HG03342 (cell line): Measurements from ENCODE around the gene PYGM.

Experiments used
- ATAC-seq: cut with Tn5 transposase; IDR thresholded peaks from one replicate; pipeline ENCODE4 v1.9.1; 2021; ENCODE audit warnings: mild to moderate bottlenecking, moderate library complexity; ENCODE audit not compliant: unreplicated experiment

The PYGM gene

DNA sequence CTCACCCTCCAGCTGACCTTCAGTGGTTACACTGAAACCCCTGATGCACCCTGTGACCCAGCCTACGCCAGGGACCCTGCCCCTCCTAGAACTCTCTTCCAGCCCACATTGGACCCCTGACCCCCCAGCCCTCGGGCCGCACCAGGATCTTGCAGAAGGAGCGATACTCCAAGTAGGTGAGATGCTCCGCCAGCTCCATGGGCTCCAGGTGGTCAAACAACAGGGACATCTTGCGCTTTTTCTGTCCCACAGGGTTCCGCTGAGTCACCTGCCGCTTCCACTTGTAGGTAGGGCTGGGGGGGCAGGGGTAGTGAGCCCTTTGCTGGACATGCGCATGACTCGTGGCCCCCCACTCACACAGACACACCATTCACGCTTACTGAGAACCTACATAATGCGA lies 19.9 kb downstream of the PYGM start:
- ATAC-seq: no peak

DNA sequence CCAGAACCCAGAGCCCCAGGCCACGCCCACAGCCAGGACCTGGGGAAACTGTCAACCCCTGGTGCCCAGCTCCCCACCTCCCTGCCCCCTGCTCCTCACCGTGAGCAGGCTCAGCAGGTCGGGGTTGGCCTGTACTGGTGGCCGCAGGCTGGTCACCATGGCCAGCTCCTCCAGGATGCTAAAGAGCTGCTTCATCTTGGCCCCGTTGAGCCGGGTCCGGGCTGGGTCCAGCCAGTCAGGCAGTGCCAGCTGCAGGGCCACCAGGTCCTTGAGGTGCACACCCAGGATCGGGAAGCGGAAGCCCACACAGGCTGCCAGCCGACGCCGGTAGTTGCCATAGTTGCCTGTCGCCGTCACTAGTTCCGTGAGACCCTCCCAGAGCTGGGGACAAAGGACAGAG lies 23.1 kb downstream of the PYGM start:
- ATAC-seq: no peak

GRCh38 chr11:64735725-64736259 lies 24.0 kb downstream of the PYGM start:
- no peak for ATAC-seq

GRCh38 chr11:64734811-64735724 lies 24.7 kb downstream of the PYGM start:
- no peak for ATAC-seq

DNA sequence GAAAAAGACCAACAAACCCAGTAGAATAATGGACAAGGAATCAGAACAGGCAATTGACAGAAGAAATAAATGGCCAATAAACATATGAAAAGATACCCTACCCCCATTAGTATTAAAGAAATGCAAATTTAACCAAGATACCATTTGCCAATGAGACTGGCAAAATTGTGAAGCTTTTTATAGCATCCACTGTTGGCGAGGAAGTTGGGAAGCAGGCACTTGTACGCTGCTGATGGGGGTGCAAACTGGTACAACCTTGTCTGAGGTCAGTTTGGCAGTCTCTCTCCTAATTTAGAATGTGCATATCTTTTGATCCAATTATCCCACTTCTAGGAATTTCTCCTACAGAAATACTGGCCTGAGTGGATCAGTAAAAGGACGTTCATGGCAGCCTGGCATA lies 28.2 kb downstream of the PYGM start:
- ATAC-seq: no peak

DNA sequence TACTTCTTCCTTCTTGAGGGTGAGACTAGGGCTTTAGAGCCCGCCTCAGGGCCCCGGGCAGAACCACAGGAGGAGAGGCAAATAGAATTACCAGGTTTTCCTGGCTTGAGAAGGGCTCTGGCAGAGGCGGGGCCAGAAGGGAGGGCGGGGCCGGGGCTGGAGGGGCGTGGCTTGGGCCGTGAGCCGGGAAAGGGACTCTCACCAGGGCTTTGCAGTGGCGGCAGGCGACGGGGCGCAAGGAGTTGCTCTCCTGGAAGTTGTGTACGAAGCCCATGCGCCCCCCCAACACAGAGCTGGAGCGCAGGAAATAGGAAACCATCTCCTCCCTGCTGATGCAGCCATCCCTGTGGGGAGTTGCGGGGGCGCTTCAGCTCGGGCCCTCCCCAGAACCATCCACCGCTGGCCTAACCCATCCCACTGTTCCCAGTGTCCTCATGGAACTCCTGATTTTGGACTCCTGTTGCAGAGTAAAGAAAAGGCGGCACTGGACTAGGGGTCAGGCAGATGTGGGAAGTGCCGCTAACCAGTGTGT lies 29.9 kb downstream of the PYGM start:
- ATAC-seq: no peak

- ATAC-seq: no peak
These were observed 30.9 kb downstream of the PYGM start for GRCh38 chr11:64728757-64729365.

DNA sequence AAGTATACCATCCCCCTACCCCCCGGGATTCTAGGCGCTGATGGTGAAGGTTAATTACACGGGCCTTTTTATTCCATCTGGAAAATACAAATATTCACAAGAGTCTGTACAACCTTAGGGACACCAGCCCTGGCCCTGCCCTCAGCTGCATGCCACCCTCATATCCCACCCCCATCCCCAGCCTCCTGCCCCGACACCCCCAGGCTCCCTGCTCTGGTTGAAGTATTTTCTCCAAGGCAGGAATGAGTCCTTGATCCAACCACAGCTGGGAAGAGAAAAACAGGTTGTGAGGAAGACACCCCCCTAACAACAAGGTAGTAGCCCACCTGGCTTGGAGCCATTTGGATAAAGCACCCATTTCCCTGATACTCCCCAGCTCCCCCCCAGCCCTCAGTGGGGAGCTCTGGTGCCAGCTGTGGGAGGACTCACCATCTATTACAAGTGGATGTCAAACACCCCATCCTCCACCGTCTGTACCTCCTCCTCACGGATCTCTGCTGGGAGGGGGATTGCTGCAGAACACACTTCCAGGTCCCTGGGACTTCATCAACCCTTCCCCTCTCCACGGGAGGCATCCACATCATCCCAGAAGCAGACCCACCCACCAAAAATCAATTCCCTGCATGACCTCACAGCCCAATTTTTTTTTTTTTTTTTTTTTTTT lies 32.8 kb downstream of the PYGM start:
- ATAC-seq: no peak

DNA sequence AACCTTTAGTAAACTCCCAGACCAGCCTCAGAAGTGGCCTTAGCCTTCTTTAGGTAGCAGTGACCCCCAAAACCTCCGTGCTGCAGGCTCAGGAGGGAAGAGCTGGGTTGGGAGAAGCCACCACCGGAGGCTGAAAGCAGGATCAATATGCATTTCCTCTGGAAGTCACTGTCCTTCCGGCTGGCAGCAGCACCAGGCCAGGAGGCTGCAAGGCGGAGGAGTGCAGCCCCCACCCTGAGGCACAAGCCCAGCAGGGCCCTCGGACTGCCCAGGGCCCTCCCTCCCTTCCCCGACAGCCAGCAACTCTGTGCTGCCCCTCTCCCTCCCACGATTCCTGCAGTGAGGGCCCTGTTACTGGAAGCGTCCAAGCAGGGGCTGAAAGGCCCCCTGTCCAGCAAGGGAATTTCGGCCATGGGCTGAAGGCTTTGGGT lies 33.5 kb downstream of the PYGM start:
- no peak for ATAC-seq

GRCh38 chr11:64724863-64725532 lies 34.8 kb downstream of the PYGM start:
- ATAC-seq: no peak

DNA sequence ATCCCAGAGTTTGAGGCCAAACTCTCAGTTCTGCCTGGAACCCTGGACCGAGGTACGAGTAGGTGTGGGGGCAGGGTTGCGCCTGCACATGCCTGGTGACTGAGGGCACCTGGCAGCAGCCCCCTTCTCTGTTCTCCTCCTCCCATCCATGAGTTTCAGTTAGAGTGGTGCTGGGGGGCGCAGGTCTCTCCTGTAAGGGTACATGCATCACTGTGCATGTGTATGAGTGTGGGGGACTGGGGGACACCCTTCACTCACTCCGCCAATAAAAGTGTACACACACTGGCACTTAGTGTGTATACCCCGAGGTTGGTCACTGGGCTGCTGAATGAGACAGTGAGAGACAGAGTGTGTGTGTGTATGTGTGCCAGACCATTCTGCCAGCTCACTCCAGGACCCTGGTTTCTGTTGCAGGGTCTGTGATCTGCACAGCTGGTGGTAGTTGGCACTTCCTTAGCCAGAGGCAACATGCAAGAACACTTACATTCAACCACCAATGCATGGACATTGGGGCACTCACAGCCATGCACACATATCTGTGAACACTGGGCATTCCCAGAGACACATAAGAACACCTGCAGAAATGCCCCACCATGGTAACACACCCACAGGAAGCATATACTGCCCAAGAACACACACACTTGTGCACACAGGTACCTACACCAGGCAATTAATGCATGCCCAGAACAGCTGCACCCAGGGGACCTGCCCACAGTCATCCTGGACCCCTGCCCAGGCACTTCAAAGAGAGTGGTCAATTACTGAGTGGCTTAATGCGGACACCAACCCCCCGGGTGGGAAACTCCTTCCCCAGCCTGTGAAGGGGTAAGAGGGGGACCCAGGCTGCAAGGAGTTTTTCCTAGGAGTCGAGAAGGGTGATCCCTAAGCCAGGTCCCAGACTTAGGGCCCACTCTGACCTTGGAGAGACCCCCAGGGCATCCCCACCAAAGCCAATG lies 35.6 kb downstream of the PYGM start:
- peak; percentile 19 for ATAC-seq

DNA sequence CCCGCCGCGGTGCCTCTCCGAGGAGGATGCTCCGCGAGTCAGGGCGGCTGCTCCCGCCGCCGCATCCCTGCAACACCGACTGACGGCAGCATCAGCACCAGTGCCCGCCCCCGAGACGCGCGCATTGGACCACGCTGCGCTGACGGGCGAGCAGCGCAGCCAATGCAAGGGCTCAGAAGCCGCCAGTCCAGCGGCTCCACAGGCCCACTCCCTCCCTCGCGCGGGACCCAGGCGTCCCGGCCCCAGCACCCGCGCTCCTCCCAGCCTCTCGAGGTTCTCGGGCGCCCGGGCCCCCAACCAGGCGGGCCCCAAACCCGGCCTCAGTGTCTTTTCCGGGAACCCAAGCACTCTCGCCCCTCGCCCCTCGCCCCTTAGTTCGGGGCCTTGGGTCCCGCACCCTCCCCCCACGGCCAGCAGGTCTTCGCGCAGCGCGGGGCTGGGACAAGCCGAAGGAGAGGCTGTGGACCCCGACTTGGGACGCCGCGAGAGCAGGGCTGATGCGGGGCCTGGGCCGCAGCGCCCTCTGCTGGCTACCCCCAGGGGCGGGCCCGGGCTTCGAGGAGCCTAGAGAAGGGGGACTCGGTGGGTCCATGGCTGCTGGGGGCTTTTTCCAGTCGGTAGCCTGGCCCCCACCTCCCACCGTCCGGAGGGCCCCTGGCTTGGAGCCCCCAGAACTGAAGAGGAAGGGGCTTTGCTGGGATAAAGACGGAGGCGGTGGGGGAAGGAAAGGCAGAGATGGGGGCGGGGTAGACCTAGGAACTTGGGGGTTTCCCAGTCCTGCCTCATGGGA lies 36.5 kb downstream of the PYGM start, which contains the start of gene NRXN2:
NRXN2 (minus strand) TSS at position 81 of the 790 bp plus-strand sequence. CDS start 9,498 bp downstream, outside the sequence.
- peak; percentile 79 for ATAC-seq

DNA sequence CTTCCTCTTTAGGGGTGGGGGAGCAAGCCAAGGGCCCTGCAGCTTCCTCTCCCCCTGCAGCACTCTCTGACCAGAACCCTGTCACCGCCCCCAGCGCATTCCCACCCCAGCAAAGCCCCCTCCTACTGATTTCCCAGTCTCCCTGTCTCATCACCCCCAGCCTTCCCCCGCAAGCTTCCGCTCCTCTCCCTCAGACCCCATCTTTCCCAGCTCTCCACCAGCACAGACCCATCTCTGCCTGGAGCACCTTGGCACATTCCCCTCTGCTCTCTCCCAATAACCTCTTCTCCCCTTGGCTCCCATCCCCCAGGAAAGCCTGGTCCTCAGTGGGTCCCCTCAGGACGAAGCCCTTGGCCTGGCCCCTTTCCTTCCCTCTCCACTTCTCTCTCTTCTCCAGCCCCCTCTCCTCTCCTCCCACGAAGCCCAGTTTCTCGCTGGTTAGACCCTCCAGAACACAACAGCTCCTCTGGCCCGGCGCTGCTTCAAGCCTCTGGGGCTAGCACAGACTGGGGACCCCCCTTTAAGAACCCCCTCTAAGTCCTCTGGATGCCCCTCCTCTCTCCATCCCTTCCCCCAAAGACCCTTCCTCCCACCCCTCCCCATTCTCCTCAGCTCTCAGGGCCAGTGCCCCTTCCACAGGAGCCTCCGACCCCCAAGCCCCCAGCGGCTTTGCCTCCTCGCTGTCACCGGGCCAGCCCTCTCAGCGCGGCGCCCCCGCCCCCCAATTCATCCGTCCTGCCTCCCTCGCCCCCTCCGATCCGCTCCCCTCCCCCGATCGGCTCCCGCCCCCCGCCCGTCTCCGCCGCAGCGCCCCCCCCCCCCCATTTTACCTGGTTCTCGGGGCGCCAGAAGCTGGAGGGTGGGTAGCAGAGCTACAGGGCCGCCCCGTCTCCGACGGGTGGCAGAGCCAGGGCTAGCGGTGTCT lies 37.4 kb downstream of the PYGM start:
- ATAC-seq: no peak

- no peak for ATAC-seq
These were observed 38.4 kb downstream of the PYGM start for GRCh38 chr11:64721359-64721699.

DNA sequence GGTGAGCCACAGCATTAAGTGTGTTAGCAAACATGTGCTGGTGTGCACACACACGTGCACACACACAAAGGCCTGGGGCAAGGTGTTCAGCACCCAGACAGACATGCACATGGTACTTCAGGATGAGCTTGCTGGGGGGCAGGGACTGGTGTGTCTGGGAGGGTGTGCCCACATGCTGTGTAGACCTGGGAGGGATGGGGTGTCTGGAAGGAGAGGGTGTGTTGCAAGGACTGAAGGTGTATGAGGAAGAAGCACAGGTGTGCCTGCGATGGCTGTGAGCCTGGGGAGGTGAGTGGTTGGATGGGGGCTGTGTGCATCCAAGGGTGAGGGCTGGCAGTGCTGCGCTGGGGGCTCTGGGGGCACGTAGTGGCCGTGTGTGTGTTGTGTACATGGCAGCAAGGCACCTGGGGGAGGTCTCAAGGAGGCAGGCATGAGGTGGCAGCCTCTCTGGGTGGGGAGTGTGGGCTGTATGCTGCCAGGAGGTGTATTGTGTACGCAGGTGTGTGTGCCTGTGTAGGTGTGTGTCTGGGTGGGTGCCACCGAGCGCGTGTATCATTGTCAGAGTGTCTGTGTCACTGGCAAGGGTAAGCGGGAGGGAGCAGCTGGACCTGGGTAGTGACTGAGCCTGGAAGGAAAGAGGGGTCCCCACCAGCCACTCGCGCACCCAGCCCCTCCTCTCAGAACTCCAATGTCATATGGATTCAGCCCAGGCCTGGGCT lies 39.0 kb downstream of the PYGM start:
- no peak for ATAC-seq

- no peak for ATAC-seq
These were observed 39.6 kb downstream of the PYGM start for GRCh38 chr11:64720167-64720566.

- ATAC-seq: no peak
These were observed 40.4 kb downstream of the PYGM start for GRCh38 chr11:64719406-64719805.
